BLaER1 treated with 17β-estradiol and CSF1 and Interleukin-3, amounts not matched to agents 10 nM and 100 nM (cell line): ENCODE measurements around the gene ALDH1L1.

ENCODE experiments used
- H3K27ac ChIP-seq, 11 experiments: shearing (Covaris generic); formaldehyde crosslinking; 2 replicates each; pipeline ENCODE4 v1.8.1; 2022
- H3K27me3 ChIP-seq, 11 experiments: shearing (Covaris generic); formaldehyde crosslinking; 2 replicates each; pipeline ENCODE4 v1.8.1; 2022
- H3K36me3 ChIP-seq, 11 experiments: shearing (Covaris generic); formaldehyde crosslinking; 2 replicates each; pipeline ENCODE4 v1.8.1; 2022
- H3K4me1 ChIP-seq, 10 experiments: shearing (Covaris generic); formaldehyde crosslinking; 2 replicates each; pipeline ENCODE4 v1.8.1; 2022
- H3K4me2 ChIP-seq, 11 experiments: shearing (Covaris generic); formaldehyde crosslinking; 2 replicates each; pipeline ENCODE4 v1.8.1; 2022
- H3K4me3 ChIP-seq, 10 experiments: shearing (Covaris generic); formaldehyde crosslinking; 2 replicates each; pipeline ENCODE4 v1.8.1; 2022
- H3K9ac ChIP-seq, 11 experiments: shearing (Covaris generic); formaldehyde crosslinking; 2 replicates each; pipeline ENCODE4 v1.8.1; 2022
- H3K9me3 ChIP-seq, 11 experiments: shearing (Covaris generic); formaldehyde crosslinking; replicated peaks in 1 of 11; 2 replicates each; pipeline ENCODE4 v1.8.1; 2022
- H4K20me1 ChIP-seq, 11 experiments: shearing (Covaris generic); formaldehyde crosslinking; 2 replicates each; pipeline ENCODE4 v1.8.1; 2022
- Cebpa-rat ChIP-seq, 11 experiments: shearing (Covaris generic); IDR thresholded peaks; 2 replicates each; pipeline ENCODE4 v1.8.1; 2022

Gene ALDH1L1

GRCh38 chr3:126063358-126063965 is 116.9 kb downstream of the ALDH1L1 start:
- Histone ChIP-seq H3K4me1 (peaks cover 13 to 27% (median 24%) of the 10 kb centered on the region in 10 experiments; a peak in 18 of 20 replicates), H4K20me1 (peaks cover 0 to 6% (median 0%) of the 10 kb centered on the region in 11 experiments; a peak in 2 of 22 replicates), H3K27me3 (no peaks in the 10 kb centered on the region), H3K9me3 (peaks cover 0 to 4% (median 0%) of the 10 kb centered on the region in 11 experiments; a peak in 2 of 22 replicates), H3K36me3 (peaks cover 4 to 21% (median 13%) of the 10 kb centered on the region in 11 experiments; a peak in 16 of 22 replicates), H3K9ac (no peak overlapping the region), H3K4me3 (no peak overlapping the region), H3K27ac (peak overlapping the region in 4 of 11 experiments; percentile 5 to 24 (median 12); a peak in 4 of 22 replicates), H3K4me2 (peak overlapping the region in 9 of 11 experiments; percentile 15 to 73 (median 58); a peak in 16 of 22 replicates)
- no peak for TF ChIP-seq Cebpa-rat (IDR thresholded peaks at IDR 0.05)

GRCh38 chr3:126061301-126062032 is 118.9 kb downstream of the ALDH1L1 start:
- Histone ChIP-seq H3K4me3 (no peak overlapping the region), H3K27ac (no peak overlapping the region), H3K4me2 (no peak overlapping the region), H3K27me3 (no peaks in the 10 kb centered on the region), H3K9ac (no peak overlapping the region), H4K20me1 (peaks cover 0 to 7% (median 0%) of the 10 kb centered on the region in 11 experiments; a peak in 4 of 22 replicates), H3K36me3 (peaks cover 0 to 6% (median 0%) of the 10 kb centered on the region in 11 experiments; a peak in 4 of 22 replicates), H3K4me1 (peaks cover 13 to 27% (median 24%) of the 10 kb centered on the region in 10 experiments; a peak in 18 of 20 replicates), H3K9me3 (no peaks in the 10 kb centered on the region)
- no peak for TF ChIP-seq Cebpa-rat (IDR thresholded peaks at IDR 0.05)

GRCh38 chr3:126060613-126061145 is 119.7 kb downstream of the ALDH1L1 start:
- Histone ChIP-seq H3K27ac (no peak overlapping the region), H3K4me2 (no peak overlapping the region), H4K20me1 (peaks cover 0 to 9% (median 0%) of the 10 kb centered on the region in 11 experiments; a peak in 4 of 22 replicates), H3K4me1 (peaks cover 13 to 27% (median 24%) of the 10 kb centered on the region in 10 experiments; a peak in 18 of 20 replicates), H3K27me3 (no peaks in the 10 kb centered on the region), H3K4me3 (no peak overlapping the region), H3K9ac (no peak overlapping the region), H3K36me3 (peaks cover 0 to 4% (median 0%) of the 10 kb centered on the region in 11 experiments; a peak in 4 of 22 replicates), H3K9me3 (no peaks in the 10 kb centered on the region)
- no peak for TF ChIP-seq Cebpa-rat (IDR thresholded peaks at IDR 0.05)

- Histone ChIP-seq H3K4me3 (no peak overlapping the region), H3K4me2 (no peak overlapping the region), H3K9ac (no peak overlapping the region), H3K27me3 (no peaks in the 10 kb centered on the region), H4K20me1 (peaks cover 0 to 9% (median 0%) of the 10 kb centered on the region in 11 experiments; a peak in 4 of 22 replicates), H3K9me3 (no peaks in the 10 kb centered on the region), H3K36me3 (peaks cover 0 to 7% (median 0%) of the 10 kb centered on the region in 11 experiments; a peak in 3 of 22 replicates), H3K27ac (no peak overlapping the region), H3K4me1 (peaks cover 4 to 10% (median 6%) of the 10 kb centered on the region in 10 experiments; a peak in 16 of 20 replicates)
- no peak for TF ChIP-seq Cebpa-rat (IDR thresholded peaks at IDR 0.05)
Measured at GRCh38 chr3:126058666-126059065, 121.7 kb downstream of the ALDH1L1 start.

- Histone ChIP-seq H3K4me3 (no peak overlapping the region), H3K27ac (no peak overlapping the region), H4K20me1 (peaks cover 0 to 9% (median 0%) of the 10 kb centered on the region in 11 experiments; a peak in 4 of 22 replicates), H3K4me1 (peaks cover 2 to 9% (median 4%) of the 10 kb centered on the region in 10 experiments), H3K27me3 (no peaks in the 10 kb centered on the region), H3K9ac (no peak overlapping the region), H3K36me3 (peaks cover 0 to 7% (median 0%) of the 10 kb centered on the region in 11 experiments; a peak in 3 of 22 replicates), H3K4me2 (no peak overlapping the region), H3K9me3 (no peaks in the 10 kb centered on the region)
- TF ChIP-seq Cebpa-rat (IDR thresholded peaks at IDR 0.05), result no peak
Measured at GRCh38 chr3:126057936-126058335, 122.5 kb downstream of the ALDH1L1 start.

GRCh38 chr3:126057501-126057819 is 122.9 kb downstream of the ALDH1L1 start:
- peaks cover 7 to 14% (median 9%) of the 10 kb centered on the region in 10 experiments for H3K4me1 ChIP-seq
- H3K27me3 ChIP-seq, result no peaks in the 10 kb centered on the region
- no peaks in the 10 kb centered on the region for H3K9me3 ChIP-seq
- no peak overlapping the region for H3K9ac ChIP-seq
- H4K20me1 ChIP-seq, result peaks cover 0 to 9% (median 0%) of the 10 kb centered on the region in 11 experiments; a peak in 4 of 22 replicates
- H3K4me2 ChIP-seq, result no peak overlapping the region
- H3K4me3 ChIP-seq, result no peak overlapping the region
- no peak overlapping the region for H3K27ac ChIP-seq
- no peak for TF ChIP-seq Cebpa-rat (IDR thresholded peaks at IDR 0.05)
- peaks cover 0 to 7% (median 0%) of the 10 kb centered on the region in 11 experiments; a peak in 3 of 22 replicates for H3K36me3 ChIP-seq

- peaks cover 0 to 7% (median 0%) of the 10 kb centered on the region in 11 experiments; a peak in 3 of 22 replicates for H3K36me3 ChIP-seq
- peaks cover 13 to 20% (median 14%) of the 10 kb centered on the region in 10 experiments for H3K4me1 ChIP-seq
- no peak overlapping the region for H3K4me3 ChIP-seq
- H3K9ac ChIP-seq, result no peak overlapping the region
- H3K27me3 ChIP-seq, result no peaks in the 10 kb centered on the region
- no peak overlapping the region for H3K27ac ChIP-seq
- H3K9me3 ChIP-seq, result no peaks in the 10 kb centered on the region
- peaks cover 0 to 9% (median 0%) of the 10 kb centered on the region in 11 experiments; a peak in 4 of 22 replicates for H4K20me1 ChIP-seq
- no peak for TF ChIP-seq Cebpa-rat (IDR thresholded peaks at IDR 0.05)
- H3K4me2 ChIP-seq, result no peak overlapping the region
Measured at GRCh38 chr3:126056681-126057500, 123.5 kb downstream of the ALDH1L1 start.

GRCh38 chr3:126056088-126056487 is 124.3 kb downstream of the ALDH1L1 start:
- no peaks in the 10 kb centered on the region for H3K27me3 ChIP-seq
- no peak overlapping the region for H3K27ac ChIP-seq
- TF ChIP-seq Cebpa-rat (IDR thresholded peaks at IDR 0.05), result no peak

More at GRCh38 chr3:126056088-126056487, 124.3 kb downstream of the ALDH1L1 start:
- Histone ChIP-seq H3K4me2 (no peak overlapping the region), H3K9me3 (no peaks in the 10 kb centered on the region), H3K4me3 (no peak overlapping the region), H3K4me1 (peaks cover 16 to 22% (median 17%) of the 10 kb centered on the region in 10 experiments), H4K20me1 (peaks cover 0 to 9% (median 0%) of the 10 kb centered on the region in 11 experiments; a peak in 4 of 22 replicates), H3K9ac (no peak overlapping the region), H3K36me3 (peaks cover 0 to 7% (median 0%) of the 10 kb centered on the region in 11 experiments; a peak in 2 of 22 replicates)
